ENCODE results near the gene ADAMTS6.
"Not testable (repeated sequence)": the region's sequence is repeated elsewhere in the genome, so short reads cannot be mapped to it uniquely, and the experiment has no call there.

Gene ADAMTS6

DNA sequence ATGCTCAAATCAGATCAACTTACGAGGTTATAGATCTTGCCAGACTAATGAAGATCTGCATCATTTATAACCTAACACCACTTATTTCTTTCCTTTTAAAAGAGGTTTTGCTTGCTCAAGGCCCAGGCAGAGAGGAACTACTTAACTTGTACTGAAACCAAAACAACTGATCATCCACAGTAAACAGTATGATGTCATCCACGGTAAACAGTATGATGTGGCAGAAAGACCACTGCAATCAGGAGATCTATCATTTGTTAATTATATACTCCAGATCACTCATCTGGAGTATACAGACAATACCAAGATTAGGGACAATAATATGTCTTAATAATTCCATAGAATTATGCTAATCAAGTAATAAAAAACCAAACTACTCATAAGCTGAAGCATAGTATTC, 116.8 kb downstream of the ADAMTS6 start:
- no peak for DNase-seq (ENCODE audit: low read depth in 3 of 3)

GRCh38 chr5:65363499-65363898, 118.2 kb downstream of the ADAMTS6 start:
- DNase-seq (ENCODE audit: low read depth in 3 of 3) = no peak

GRCh38 chr5:65359981-65360380, 121.7 kb downstream of the ADAMTS6 start:
- no peak for DNase-seq (ENCODE audit: low read depth in 3 of 3)

DNA sequence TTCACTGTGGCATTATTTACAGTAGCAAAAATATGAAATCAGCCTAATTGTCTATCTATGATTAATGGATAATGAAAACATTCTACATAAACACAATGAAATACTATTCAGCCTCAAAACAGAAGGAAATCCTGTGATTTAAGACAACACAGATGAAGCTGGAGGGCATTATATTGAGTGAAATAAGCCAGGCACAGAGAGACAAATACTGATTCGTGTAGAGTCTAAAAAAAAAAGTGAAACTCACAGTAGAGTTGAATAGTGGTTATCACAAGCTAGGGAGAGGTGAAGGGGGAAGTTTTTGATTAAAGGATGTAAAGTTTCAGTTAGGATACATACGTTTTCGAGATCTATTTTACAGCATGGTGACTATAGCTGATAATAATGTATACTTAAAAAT, 122.2 kb downstream of the ADAMTS6 start:
- DNase-seq (ENCODE audit: low read depth in 3 of 3) = no peak

- no peak for DNase-seq (ENCODE audit: low read depth in 3 of 3)
Observed at GRCh38 chr5:65356274-65356673, 125.4 kb downstream of the ADAMTS6 start.

DNA sequence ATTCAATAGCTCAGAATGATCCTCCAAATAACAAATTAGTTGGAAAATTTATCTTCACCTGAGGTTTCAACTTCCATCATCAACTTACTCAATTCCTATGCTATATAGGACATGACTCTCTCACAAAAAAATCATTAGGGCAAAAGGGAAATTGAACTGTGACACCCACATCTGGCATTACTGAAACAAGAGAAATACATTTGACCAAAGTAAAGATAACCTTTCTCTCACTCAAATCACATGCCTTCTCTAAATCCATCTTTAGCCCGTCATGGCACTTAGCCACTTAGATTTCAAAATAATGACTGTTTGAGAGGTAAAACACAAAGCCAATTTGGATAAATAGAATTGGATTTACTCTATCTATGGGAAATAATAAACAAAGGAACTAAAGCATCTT, 126.4 kb downstream of the ADAMTS6 start:
- no peak for DNase-seq (ENCODE audit: low read depth in 3 of 3)

DNA sequence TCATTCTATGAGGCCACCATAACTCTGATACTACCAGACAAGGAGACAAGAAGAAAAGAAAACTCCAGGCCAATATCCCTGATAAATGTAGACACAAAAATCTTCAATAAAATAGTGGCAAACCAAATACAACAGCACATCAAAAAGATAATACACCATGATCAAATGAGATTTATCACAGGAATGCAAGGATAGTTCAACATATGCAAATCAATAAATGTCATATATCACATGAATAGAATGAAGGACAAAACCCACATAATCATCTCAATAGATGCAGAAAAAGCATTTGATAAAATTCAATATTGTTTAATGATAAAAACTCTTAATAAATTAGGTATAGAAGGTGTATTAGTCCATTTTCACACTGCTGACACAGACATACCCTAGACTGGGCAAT, 139.9 kb downstream of the ADAMTS6 start:
- DNase-seq (ENCODE audit: low read depth in 3 of 3) = no peak

DNA sequence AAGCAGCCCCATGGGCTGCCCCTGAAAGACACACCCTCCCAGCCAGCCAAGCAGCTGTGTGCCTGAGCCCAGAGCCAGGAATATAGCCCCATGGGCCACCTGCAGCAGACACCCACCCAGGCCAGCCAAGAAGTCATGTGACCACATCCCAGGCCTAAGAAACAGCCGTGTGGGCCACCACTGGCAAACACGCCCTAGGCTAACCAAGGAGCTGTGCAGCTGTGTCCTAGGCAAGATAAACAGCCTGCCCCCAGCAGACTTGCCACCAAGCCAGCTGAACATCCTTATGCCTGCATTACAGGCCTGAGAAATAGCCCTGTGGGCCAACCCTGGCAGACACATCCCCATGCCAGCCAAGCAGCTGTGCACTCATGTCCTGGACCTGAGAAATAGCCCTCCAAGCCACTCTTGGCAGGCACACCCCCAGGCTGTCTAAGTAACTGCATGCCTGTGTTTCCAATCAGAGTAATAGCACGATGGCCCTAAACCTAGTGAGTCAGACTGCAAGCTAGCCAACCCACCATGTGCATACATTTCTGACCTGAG, 143.0 kb downstream of the ADAMTS6 start:
- DNase-seq (ENCODE audit: low read depth in 3 of 3) = no peak

DNA sequence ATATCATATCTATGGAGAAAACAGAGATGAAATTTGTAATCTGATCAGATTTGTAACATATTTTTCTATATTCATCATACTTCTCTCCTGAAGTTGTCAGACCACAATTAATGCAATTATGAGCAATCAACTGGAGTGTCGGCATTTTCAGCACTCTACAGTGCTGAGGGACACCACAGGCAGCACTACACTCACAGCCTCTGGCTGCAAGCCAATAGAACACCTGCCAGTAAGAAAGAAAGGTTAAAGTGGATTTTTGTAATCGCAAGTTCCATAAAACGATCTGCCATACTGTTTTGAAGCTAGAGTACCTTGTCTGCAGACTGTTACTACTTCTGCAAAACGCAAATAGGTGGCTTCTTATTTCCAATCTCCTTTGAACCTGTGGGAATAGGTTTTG, 147.6 kb downstream of the ADAMTS6 start:
- no peak for DNase-seq (ENCODE audit: low read depth in 3 of 3)

DNA sequence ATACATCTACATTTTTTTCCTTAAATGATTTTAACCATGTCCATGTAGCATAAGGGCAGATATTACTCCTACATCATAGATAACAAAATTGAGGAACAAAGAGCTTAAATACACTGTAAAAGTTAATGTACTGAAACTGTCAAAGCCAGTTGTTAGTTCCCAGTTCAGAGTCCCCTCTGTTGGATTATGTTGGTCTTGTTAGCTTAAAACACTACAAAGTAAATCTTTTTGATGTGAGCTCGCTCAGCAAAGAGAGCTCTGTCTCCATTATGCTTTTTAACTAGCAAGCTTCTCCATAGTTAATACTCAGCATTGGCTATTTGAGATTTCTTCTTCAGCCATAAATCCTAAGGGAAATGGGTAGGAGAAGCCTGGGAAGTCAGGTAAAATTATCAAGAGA, 149.1 kb downstream of the ADAMTS6 start:
- DNase-seq (ENCODE audit: low read depth in 3 of 3) = no peak

- DNase-seq (ENCODE audit: low read depth in 3 of 3) = no peak
Observed at GRCh38 chr5:65329266-65329665, 152.5 kb downstream of the ADAMTS6 start.

GRCh38 chr5:65327582-65327981, 154.1 kb downstream of the ADAMTS6 start:
- DNase-seq (ENCODE audit: low read depth in 3 of 3) = no peak

GRCh38 chr5:65326922-65327321, 154.8 kb downstream of the ADAMTS6 start:
- DNase-seq (ENCODE audit: low read depth in 3 of 3) = no peak

DNA sequence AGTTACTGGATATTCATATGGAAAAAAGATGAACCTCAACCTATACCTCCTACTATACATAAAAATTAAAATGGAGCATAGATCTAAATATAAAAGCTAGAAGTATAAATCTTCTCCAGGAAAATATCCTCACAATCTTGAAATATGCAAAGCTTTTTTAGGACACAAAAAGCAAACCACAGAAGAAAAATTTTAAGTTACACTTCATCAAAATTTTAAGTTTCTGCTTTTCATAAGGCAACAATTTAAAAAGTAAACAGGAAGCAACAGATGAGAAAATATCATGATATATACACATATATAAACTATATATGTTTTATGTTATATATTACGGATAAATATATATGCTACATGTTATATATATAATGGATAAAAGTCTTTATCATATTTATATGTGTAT, 157.5 kb downstream of the ADAMTS6 start:
- DNase-seq (ENCODE audit: low read depth in 3 of 3) = no peak

DNA sequence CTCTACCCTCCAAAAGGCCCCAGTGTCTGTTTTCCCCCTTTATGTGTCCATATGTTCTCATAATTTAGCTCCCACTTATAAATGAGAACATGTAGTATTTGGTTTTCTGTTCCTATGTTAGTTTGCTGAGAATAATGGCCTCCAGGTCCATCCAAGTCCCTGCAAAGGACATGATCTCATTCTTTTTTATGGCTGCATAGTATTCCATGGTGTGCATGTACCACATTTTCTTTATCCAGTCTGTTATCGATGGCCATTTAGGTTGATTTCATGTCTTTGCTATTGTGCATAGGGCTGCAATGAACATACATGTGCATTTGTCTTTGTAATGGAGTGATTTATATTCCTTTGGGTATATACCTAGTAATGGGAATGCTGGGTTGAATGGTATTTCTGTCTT, 161.0 kb downstream of the ADAMTS6 start:
- DNase-seq (ENCODE audit: low read depth in 3 of 3) = not testable (repeated sequence)

DNA sequence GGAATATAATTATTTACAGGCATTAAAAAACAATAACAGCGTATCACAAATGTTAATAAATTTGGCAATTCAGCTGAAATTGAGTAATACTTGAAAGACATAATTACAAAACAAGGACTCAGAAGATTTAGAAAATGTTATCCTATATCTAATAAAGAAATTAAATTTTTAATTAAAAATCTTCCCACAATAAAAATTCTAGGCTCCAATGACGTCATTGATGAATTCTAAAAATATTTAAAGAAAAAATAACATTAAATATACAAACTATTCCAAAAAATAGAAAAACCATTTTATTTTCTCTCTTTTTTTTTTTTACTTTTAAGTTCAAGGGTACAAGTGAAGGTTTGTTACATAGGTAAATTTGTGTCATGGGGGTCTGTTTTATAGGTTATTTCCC, 161.5 kb downstream of the ADAMTS6 start:
- DNase-seq (ENCODE audit: low read depth in 3 of 3) = no peak

DNA sequence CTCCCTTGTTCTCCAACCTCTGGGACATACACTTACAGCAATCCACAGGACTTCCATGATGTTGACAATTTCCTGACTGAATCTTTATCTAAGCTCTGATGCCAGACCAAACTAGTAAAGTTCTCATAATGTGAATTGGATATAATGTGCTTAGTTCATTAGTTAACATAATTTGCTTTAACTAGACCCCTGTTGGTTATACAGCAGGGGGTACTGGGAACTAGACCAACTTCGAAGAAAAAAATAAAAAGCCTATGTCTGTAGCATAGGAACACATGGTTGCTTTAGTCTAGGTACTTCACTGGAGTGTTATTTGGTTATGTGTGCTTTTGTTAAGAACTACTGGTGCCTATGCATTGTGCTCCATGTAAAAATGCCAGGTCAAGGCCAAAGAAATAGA, 173.8 kb downstream of the ADAMTS6 start:
- DNase-seq (ENCODE audit: low read depth in 3 of 3) = no peak

- no peak for DNase-seq (ENCODE audit: low read depth in 3 of 3)
Observed at GRCh38 chr5:65307088-65307487, 174.6 kb downstream of the ADAMTS6 start.

DNA sequence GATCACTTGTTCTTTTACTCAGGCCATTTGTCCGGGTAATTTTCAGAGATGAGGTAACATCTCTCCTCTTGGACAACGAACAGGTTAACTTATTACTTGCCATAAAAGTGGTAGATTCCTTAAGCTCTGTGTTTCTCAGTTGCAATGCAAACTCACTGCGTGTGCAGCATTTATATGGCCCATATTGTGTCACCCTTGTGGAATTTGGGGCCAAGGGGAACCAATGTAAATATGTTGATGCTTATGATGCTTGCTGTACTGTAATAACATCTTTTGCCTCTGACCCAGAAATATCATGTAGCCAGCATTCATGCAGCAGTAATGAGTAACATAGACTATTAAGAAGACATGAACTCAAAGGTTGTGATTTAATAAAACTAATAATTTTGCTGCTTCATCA, 175.8 kb downstream of the ADAMTS6 start:
- DNase-seq (ENCODE audit: low read depth in 3 of 3) = no peak

DNA sequence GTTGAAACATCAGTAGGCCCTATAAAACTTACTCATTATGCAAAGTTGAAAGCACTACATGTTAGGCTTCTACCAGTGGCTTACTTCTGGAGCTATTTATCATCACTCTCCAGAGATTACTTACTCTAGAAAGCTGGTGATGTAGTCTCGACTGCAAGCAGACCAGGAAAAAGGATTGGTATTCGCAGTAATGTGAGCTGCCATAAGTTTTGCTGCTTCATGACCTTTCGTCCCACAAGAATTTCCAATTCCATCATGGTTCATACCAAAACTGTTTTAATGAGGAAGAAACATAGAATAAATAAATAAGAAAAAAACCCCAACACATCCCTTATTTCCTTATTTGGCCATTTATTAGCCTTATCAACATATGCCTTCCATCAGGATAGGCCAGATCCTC, 181.9 kb downstream of the ADAMTS6 start:
- no peak for DNase-seq (ENCODE audit: low read depth in 3 of 3)

GRCh38 chr5:65296067-65296466, 185.7 kb downstream of the ADAMTS6 start:
- DNase-seq (ENCODE audit: low read depth in 3 of 3) = no peak

DNA sequence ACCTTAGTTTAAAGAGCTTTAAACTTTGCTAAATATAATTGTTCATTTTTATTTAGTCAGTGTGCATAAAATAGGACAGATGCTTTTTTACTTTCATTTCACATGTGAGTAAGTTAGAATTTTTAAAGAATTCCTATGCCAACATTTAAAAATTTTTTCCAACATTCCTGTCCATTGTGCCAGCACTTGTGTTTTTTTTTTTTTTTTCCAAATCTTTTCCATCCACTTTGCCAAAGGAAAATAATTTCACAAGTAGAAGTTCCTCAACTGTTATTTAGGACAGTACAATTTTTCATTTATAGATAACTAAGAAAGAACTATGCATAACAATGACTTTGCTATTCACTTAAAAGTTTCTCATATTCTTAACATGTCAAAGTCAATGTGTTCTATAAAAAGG, 189.5 kb downstream of the ADAMTS6 start:
- DNase-seq (ENCODE audit: low read depth in 3 of 3) = no peak

DNA sequence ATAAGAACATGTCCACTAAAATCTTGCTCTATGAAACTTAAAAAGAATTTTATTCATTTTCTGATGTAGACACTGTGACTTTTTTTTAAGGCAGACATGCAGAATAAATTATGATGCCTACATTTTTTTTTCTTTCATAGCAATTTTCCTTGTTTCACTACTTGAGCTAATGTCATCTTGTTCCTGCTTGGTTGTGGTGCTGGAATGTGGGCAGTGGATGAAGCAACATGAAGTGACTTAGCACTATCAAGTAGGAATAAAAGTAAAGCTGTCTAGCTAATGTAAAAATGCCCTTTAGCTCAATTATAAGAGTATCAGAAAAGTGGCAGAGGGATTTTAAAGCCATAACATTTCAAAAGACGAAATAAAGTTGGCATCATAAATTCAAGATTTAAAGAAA, 191.0 kb downstream of the ADAMTS6 start:
- DNase-seq (ENCODE audit: low read depth in 3 of 3) = no peak

DNA sequence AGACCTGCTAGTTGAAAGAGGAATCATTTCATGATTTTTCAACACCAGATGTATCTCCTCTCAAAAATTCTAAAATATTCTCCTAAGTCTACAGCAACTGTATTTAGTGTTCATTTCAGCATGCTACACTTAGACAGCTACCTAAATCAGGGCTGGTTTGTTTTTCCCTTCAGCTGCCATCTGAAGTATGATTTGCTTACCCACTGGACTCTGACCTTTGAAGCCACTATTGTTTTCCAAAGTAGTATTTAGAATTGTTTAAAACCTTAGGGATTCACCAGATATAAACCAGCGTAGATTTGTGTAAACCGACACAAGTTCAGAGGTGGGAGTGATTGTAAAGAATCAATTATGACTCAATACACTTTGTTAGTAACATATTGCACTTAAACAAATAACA, 193.1 kb downstream of the ADAMTS6 start:
- DNase-seq (ENCODE audit: low read depth in 3 of 3) = no peak

GRCh38 chr5:65279603-65280002, 202.1 kb downstream of the ADAMTS6 start:
- DNase-seq (ENCODE audit: low read depth in 3 of 3) = no peak

All from stimulated activated CD4-positive, alpha-beta T cell treated with anti-CD3 and anti-CD28 coated beads, TNF-alpha, amount 100 ng/mL, for 24 hours (primary cell).